ENCODE results near the gene EXOC6B. TPM values are rescaled to one million over a fixed set of nuclear protein-coding genes. Genes with fewer than 3 reads are reported as not detected.

Gene EXOC6B
- total RNA-seq, 2 donors from 2014 or later = 16.6 to 36.6 TPM

- Histone ChIP-seq H3K27me3 (replicated peaks; ENCODE audit: insufficient read depth) (no peaks in the 10 kb centered on the region), H3K36me3 (no peaks in the 10 kb centered on the region), H3K9me3 (no peaks in the 10 kb centered on the region), H3K4me3 (no peak overlapping the region), H3K27ac (no peak overlapping the region), H3K4me1 (replicated peaks) (no peaks in the 10 kb centered on the region)
- 31% methylated on average over 1 of the region's 1 CpG for WGBS
- TF ChIP-seq CTCF (IDR thresholded peaks at IDR 0.05) (no peak), POLR2AphosphoS5 (IDR thresholded peaks at IDR 0.05) (no peak), POLR2A (IDR thresholded peaks at IDR 0.05) (no peak)
- no peak for DNase-seq (ENCODE audit: low spot score)
- intact Hi-C loops (cut with DNase I) = no loop called here
Observed at GRCh38 chr2:72273384-72273783, 552.4 kb downstream of the EXOC6B start.

- H3K4me1 ChIP-seq (replicated peaks) = no peaks in the 10 kb centered on the region
- no peak overlapping the region for H3K4me3 ChIP-seq
- intact Hi-C loops (cut with DNase I) = no loop called here
- no peak for TF ChIP-seq CTCF (IDR thresholded peaks at IDR 0.05)
- peak; percentile 12 for TF ChIP-seq POLR2AphosphoS5 (IDR thresholded peaks at IDR 0.05)
- WGBS = 33% methylated on average over 5 of the region's 5 CpGs
- H3K36me3 ChIP-seq = no peaks in the 10 kb centered on the region
- no peaks in the 10 kb centered on the region for H3K9me3 ChIP-seq
- no peak for DNase-seq (ENCODE audit: low spot score)
- H3K27ac ChIP-seq = no peak overlapping the region
- no peaks in the 10 kb centered on the region for H3K27me3 ChIP-seq (replicated peaks; ENCODE audit: insufficient read depth)
Observed at GRCh38 chr2:72271766-72272641, 553.8 kb downstream of the EXOC6B start.

GRCh38 chr2:72271276-72271614, 554.6 kb downstream of the EXOC6B start:
- Histone ChIP-seq H3K4me1 (replicated peaks) (no peaks in the 10 kb centered on the region), H3K27ac (no peak overlapping the region), H3K27me3 (replicated peaks; ENCODE audit: insufficient read depth) (no peaks in the 10 kb centered on the region), H3K9me3 (no peaks in the 10 kb centered on the region), H3K36me3 (no peaks in the 10 kb centered on the region), H3K4me3 (no peak overlapping the region)
- DNase-seq (ENCODE audit: low spot score) = no peak
- intact Hi-C loops (cut with DNase I) = no loop called here
- WGBS = 62% methylated on average over 1 of the region's 1 CpG
- no peak for TF ChIP-seq CTCF (IDR thresholded peaks at IDR 0.05)
- no peak for TF ChIP-seq POLR2AphosphoS5 (IDR thresholded peaks at IDR 0.05)
- TF ChIP-seq POLR2A (IDR thresholded peaks at IDR 0.05) = no peak

GRCh38 chr2:72270556-72271275, 555.1 kb downstream of the EXOC6B start:
- H3K27me3 ChIP-seq (replicated peaks; ENCODE audit: insufficient read depth) = no peaks in the 10 kb centered on the region
- intact Hi-C loops (cut with DNase I) = no loop called here
- no peaks in the 10 kb centered on the region for H3K4me1 ChIP-seq (replicated peaks)
- 88% methylated on average over 1 of the region's 1 CpG for WGBS
- no peaks in the 10 kb centered on the region for H3K9me3 ChIP-seq
- no peak overlapping the region for H3K27ac ChIP-seq
- TF ChIP-seq POLR2AphosphoS5 (IDR thresholded peaks at IDR 0.05) (no peak), POLR2A (IDR thresholded peaks at IDR 0.05) (no peak), CTCF (IDR thresholded peaks at IDR 0.05) (no peak)
- DNase-seq (ENCODE audit: low spot score) = no peak
- H3K36me3 ChIP-seq = no peaks in the 10 kb centered on the region
- no peak overlapping the region for H3K4me3 ChIP-seq

- TF ChIP-seq POLR2A (IDR thresholded peaks at IDR 0.05) = no peak
- TF ChIP-seq POLR2AphosphoS5 (IDR thresholded peaks at IDR 0.05) = no peak
- no peak for DNase-seq (ENCODE audit: low spot score)
- no peaks in the 10 kb centered on the region for H3K36me3 ChIP-seq
- intact Hi-C loops (cut with DNase I) = no loop called here
- no peaks in the 10 kb centered on the region for H3K9me3 ChIP-seq
- no peak overlapping the region for H3K4me3 ChIP-seq
- H3K27ac ChIP-seq = no peak overlapping the region
- no peaks in the 10 kb centered on the region for H3K27me3 ChIP-seq (replicated peaks; ENCODE audit: insufficient read depth)
- peaks cover 6% of the 10 kb centered on the region for H3K4me1 ChIP-seq (replicated peaks)
Observed at GRCh38 chr2:72263776-72264060, 562.1 kb downstream of the EXOC6B start.

All from prostate gland (tissue), 2 donors.